Muscle of back (tissue), 11 donors: ENCODE data around the gene SLC6A2. TPM values are rescaled to one million over a fixed set of nuclear protein-coding genes. Genes with fewer than 3 reads are reported as not detected.

Experiments used
- DNase-seq, 3 donors: peaks; one replicate each; pipeline versions ENCODE4 v3.0.0 to v3.0.0-alpha.2; 2013
- polyA plus RNA-seq, 10 donors: library from polyadenylated mRNA; unstranded; fragments of 120-200 nt; gene quantifications; one replicate each; pipeline ENCODE4 v1.2.1, GENCODE V29; 2013; ENCODE audit not compliant: insufficient read length in 10 of 10

Gene SLC6A2
- polyA plus RNA-seq, 10 donors = 0.80 to 2.7 (median 1.8) TPM

GRCh38 chr16:55647343-55647742 is 8.4 kb upstream of the SLC6A2 start:
- no peak for DNase-seq

GRCh38 chr16:55647798-55648197 is 8.0 kb upstream of the SLC6A2 start:
- DNase-seq = no peak

DNA sequence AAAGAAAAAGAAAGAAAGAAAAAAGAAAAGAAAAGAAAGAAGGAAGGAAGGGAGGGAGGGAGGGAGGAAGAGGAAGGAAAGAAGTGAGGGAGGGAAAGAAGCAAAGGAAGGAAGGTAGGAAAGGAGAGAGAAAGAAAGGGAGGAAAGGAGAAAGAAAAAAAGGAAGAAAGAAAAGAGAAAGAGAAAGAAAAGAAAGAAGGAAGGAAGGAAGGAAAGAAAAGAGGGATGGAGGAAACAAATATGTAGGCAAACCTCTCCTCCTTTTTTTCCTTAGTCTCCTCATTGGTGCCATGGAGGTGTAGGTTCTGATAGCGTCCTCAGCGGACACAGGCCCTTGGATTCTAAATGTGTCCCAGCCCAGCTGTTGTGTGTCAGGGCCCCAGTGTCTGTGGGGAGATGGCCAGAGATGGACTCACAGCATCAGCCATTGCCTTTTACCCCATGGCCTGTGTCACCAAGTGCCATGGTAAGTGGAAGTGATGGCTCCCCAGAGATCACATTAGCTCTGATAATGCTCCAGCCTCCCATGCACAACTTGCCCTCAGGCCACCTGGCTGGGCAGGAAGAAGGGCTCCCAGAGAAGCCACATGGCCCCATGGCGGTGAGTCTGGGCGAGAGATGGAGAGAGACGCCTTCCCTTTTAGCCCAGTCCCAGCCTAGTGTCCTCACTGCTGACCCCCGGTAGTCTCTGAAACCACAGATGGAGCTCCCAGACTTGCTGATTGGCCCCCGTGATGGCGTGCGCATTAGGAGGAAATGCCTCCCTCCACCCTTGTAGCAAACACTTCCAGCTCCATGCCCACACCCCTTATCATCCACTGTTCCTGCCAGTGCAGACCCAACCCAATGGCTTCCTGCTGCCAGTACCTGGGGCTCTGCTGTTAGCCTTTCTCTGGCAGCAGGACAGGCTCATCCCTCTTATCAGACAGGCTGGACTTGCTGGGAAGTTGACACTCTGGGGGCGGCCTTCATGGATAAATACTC is 3.7 kb upstream of the SLC6A2 start:
- no peak for DNase-seq

GRCh38 chr16:55653106-55653505 is 2.7 kb upstream of the SLC6A2 start:
- no peak for DNase-seq

DNA sequence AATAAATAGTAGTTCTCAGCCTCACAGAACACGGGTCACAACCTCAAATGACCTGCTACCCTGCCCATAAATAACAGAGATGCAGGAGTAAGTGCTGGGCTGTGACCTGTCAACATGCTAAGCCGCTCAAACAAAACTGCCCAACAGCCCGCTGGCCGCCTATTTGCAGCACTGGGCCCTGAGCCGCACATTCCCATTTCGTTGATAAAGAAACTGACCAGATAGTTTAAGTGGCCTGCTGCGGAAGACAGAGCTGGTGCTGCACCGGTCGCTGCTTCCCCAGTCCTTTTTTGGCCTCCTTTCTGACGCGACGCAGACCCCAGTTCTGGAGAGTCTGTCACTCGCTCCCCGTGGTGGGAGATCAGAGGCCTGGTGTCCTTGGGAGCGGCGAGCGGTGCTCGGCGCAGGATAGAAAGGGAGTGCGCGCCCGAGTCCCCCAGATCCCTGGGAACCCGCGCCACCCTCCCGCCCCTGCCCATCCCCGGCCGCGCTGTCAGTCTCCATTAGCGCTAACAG is 349 bp upstream of the SLC6A2 start:
- no peak for DNase-seq

- DNase-seq = no peak
Measured at GRCh38 chr16:55656691-55657092, 904 bp downstream of the SLC6A2 start.

- no peak for DNase-seq
Measured at GRCh38 chr16:55657616-55658015, 1.8 kb downstream of the SLC6A2 start.

DNA sequence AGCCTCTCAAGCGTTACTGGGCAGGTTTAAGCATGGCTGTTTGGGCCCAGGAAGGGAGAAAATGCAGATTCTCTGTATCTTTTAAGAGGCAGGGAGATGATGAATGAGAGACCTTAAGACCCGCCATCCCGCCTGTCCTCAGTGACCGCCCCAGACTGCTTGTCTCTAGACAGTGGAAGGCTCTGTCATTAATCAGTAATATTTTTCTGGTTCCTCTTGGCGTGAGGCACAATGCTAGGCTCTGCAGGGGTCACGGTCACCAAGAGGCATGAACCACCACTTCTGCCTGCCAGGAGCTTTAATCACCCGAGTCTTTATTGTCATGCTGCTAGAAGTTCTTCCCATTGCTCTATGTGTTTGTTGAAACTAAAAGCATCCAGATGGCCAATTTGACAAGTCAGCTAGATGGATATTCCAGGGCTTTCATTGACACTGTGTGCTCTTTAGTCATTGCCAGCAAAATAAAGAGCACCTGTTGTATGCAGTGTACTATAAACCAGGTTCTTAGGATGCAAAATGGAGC is 3.2 kb downstream of the SLC6A2 start:
- DNase-seq = no peak

GRCh38 chr16:55660026-55660425 is 4.2 kb downstream of the SLC6A2 start:
- no peak for DNase-seq

DNA sequence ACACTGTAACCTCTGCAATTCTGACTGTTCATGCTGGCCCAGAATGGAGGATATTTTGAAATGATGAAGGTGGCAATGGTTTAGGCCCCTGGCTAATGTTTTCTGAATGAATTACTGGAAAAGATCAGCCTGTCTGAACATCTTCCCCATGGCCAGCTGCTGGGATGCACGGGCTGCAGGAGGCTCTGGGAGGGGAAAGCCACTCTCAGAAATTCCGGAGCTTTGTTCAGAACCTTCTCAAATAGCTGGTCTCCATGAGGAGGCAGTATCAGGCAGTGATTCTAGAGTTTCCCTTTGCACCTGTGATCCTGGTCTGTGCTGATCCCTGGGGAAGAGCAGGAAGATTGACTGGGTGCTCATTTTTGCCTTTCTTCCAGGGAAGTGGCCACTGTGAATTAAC is 5.0 kb downstream of the SLC6A2 start:
- no peak for DNase-seq

DNA sequence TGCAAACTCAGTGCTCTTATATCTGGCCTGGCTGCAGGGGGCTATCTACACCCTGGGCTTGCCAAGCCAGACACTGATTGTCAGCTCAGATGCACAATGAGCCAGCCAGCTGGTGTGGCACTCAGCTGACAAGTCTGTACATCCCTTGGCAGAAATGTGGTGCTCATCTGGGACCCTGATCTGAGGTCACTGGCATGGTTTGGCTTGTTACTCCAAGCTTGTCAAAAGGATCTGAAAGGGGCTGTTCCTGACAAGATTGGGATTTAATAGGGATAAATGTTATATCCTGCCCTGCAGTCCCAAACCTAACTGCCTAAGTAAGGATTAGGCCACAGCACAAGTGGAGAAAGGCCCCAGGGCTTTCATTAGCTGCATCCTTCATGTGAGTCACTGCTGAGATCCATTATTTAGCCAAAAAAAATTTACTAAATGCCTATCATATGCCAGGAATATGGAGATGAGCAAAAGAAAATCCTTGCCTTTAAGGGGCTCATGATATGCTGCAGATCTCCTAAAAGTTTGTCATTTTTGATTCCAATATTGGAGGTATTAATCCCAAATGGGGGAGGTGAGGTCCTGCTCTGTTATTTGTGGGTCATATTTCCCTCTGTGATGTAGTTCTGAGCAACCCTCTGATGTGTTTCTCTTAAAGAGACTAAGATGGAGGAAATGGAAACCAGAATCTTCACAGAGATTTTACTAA is 6.3 kb downstream of the SLC6A2 start:
- DNase-seq = peak in 2 of 3 donors; percentile 38 to 42

GRCh38 chr16:55662644-55663031 is 6.8 kb downstream of the SLC6A2 start:
- DNase-seq = peak; percentile 82 to 95 (median 92)

DNA sequence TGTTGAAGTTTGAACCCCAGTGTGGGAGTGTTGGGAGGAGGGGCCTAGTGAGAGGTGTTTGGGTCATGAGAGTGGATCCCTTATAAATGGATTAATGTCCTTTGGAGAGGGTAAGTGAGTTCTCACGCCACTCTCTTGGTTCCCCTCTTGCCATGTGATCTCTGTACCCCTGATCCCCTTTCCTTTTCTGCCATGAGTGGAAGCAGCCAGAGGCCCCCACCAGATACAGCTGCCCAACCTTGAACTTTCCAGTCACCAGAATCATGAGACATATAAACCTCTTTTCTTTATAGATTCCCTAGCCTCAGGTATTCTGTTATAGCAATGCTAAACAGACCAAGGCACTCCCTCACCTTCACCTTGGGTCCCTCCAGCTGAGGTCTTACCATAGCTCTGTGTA is 7.4 kb downstream of the SLC6A2 start:
- no peak for DNase-seq

GRCh38 chr16:55663765-55664677 is 8.2 kb downstream of the SLC6A2 start:
- no peak for DNase-seq

DNA sequence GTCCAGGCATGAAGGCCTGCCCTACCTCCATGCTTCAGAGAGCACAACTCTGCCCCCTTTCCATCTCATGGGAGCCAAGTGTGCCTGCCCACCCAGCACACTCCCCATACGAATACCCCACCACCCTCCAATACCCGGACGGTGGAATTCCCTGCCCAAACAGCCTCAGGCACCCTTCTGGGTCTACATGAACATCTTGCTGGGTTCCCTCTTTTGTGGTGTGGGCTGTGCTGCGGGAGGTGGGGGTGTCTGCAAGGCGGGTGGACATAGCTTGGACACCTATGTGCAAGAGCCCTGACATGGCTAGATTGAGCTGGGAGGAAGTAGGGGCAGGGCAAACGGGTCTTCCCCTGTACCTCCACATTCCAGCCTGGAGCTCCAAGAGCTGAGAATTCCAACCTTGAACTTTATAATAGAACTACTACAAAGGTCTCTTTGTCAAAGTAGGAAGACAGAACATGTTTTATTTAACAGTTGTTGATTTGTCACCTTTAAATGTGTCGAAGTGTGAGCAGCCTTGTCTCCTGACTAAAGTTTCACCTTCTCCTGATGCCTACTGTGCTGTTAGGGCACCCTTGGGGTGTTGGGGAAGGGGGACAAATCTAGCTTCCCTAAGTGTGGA is 9.1 kb downstream of the SLC6A2 start:
- DNase-seq = no peak

GRCh38 chr16:55665511-55665910 is 9.7 kb downstream of the SLC6A2 start:
- DNase-seq = no peak

- no peak for DNase-seq
Measured at GRCh38 chr16:55666012-55666411, 10.2 kb downstream of the SLC6A2 start.

GRCh38 chr16:55667753-55668152 is 12.0 kb downstream of the SLC6A2 start:
- DNase-seq = no peak

DNA sequence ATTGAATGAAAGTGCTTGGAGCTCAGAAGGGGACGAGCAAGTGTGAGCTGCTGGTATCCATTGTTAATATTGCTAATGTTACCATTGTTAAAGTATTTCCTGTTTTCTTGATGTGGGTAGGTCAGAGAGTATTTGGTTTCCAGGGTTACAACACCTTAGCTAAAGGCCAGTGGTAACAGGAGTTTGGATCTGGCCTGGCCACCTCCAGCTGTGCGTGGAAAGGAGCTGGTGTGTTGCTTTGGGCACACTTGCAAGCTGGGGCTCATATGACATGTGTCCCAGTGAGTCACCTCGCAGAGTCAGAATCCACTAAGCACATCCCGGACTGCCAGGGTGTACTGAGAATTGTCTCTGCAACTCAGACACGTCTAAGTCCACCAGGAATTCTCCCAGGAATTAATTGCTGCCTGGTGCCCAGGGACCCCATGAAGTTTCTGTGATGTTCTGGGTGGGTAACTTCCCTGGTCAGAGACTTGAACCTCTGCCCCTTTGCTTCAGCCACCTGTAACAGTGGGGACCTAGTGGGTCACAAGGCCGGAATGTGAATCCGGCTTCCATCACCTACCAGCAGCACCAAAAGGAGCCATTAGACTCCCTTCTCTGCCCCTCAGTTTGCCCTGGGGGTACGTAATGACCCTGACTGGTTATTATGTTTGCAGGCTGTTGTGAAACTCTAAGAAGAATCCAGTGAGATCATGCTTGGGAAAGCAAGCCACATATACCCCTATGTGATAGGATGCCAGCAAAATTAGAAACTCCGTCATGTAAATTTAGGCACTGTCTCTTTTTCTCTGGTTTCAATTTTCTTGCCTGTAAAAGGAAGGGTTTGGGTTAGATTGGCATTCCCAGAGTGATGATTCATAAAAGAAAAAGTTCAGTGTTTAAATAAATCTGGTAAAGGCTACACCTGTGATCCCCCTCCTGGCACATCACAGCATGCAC is 12.8 kb downstream of the SLC6A2 start:
- DNase-seq = no peak
